GM12878 (cell line): ENCODE measurements around the gene HORMAD1. TPM values are rescaled to one million over a fixed set of nuclear protein-coding genes. Genes with fewer than 3 reads are reported as not detected.

Experiments
- ATAC-seq: fragments of 200-7000 bp; cut with Tn5 transposase; 3 replicates; pipeline ENCODE4 v1.9.1; 2020; ENCODE audit warnings: mild to moderate bottlenecking, moderate library complexity
- BruUV-seq: library from RNA; stranded (reverse); fragments of 400-500 nt; replicated peaks from 2 replicates; lab custom pipeline; 2021; lab: Mats Ljungman, UMichigan
- CTCF ChIA-PET: fragments of 300-600 bp; sonication (Branson Sonifier 250); formaldehyde crosslinking; extraction: SDS; loops from one replicate; lab custom pipeline; 2021; ENCODE audit warnings: inconsistent platforms; lab: Yijun Ruan, JAX
- POLR2A ChIA-PET: fragments of 350-600 bp; formaldehyde crosslinking; extraction: SDS; loops from one replicate; lab custom pipeline; 2021; ENCODE audit warnings: inconsistent platforms; lab: Charles Lee
- RAD21 ChIA-PET: fragments of 300-600 bp; sonication (Branson Sonifier 250); formaldehyde crosslinking; loops from one replicate; lab custom pipeline; 2023; ENCODE audit warnings: antibody characterized with exemption; ENCODE audit not compliant: unreplicated experiment; lab: Charles Lee
- SMC1A ChIA-PET: fragments of 300-600 bp; sonication (Branson Sonifier 250); formaldehyde crosslinking; loops from one replicate; lab custom pipeline; 2023; ENCODE audit not compliant: unreplicated experiment, uncharacterized antibody; lab: Charles Lee
- DNase-seq: peaks from one replicate; pipeline ENCODE4 v3.0.0-alpha.2; 2011; ENCODE audit warnings: low read depth, low spot score
- FAIRE-seq: peaks from 3 replicates; lab custom pipeline; 2011; peaks lifted over from hg19 to GRCh38; lab: Jason Lieb, UNC
- H2AFZ ChIP-seq: 2 replicates; pipeline ENCODE4 v1.6.0; 2011; ENCODE audit warnings: low read depth, low read length, control low read depth; ENCODE audit not compliant: control insufficient read depth
- H3K27ac ChIP-seq: 2 replicates; pipeline ENCODE4 v1.5.1; 2011; ENCODE audit warnings: control low read depth; ENCODE audit not compliant: control insufficient read depth, insufficient read depth
- H3K27me3 ChIP-seq, 2 experiments: replicated peaks in 1 of 2; 2 replicates each; pipeline versions ENCODE4 v1.6.0 to v1.6.1; 2011; ENCODE audit warnings: low read length in 1 of 2; ENCODE audit not compliant: control insufficient read depth in 2 of 2, insufficient read depth in 2 of 2
- H3K36me3 ChIP-seq, 2 experiments: 2 replicates each; pipeline ENCODE4 v1.5.1; 2011; ENCODE audit warnings: low read length in 1 of 2; ENCODE audit not compliant: control insufficient read depth in 2 of 2, insufficient read depth in 2 of 2
- H3K4me1 ChIP-seq: 2 replicates; pipeline ENCODE4 v1.6.1; 2011; ENCODE audit warnings: mild to moderate bottlenecking, low read length, moderate library complexity, mixed read lengths; ENCODE audit not compliant: control insufficient read depth, insufficient read depth
- H3K4me2 ChIP-seq: 2 replicates; pipeline ENCODE4 v1.6.0; 2011; ENCODE audit warnings: control low read depth; ENCODE audit not compliant: control insufficient read depth, insufficient read depth
- H3K4me3 ChIP-seq: fragments of 200-600 bp; sonication (generic); 2 replicates; pipeline ENCODE4 v1.5.1; 2016
- H3K79me2 ChIP-seq: 2 replicates; pipeline ENCODE4 v1.6.0; 2011; ENCODE audit warnings: low read length; ENCODE audit not compliant: control insufficient read depth, insufficient read depth
- H3K9ac ChIP-seq: 2 replicates; pipeline ENCODE4 v1.8.0; 2011; ENCODE audit warnings: low read length, control low read depth, mixed read lengths; ENCODE audit not compliant: control insufficient read depth, insufficient read depth
- H3K9me3 ChIP-seq: replicated peaks from 3 replicates; pipeline ENCODE4 v1.5.1; 2011; ENCODE audit warnings: mild to moderate bottlenecking, low read length; ENCODE audit not compliant: control insufficient read depth, insufficient read depth
- H4K20me1 ChIP-seq: 2 replicates; pipeline ENCODE4 v1.6.0; 2011; ENCODE audit not compliant: control insufficient read depth, insufficient read depth
- BCLAF1 ChIP-seq: fragments of 450-650 bp; IDR thresholded peaks from 2 replicates; pipeline ENCODE4 v1.6.1; 2017; ENCODE audit warnings: antibody characterized with exemption, mild to moderate bottlenecking, moderate library complexity
- CHD2 ChIP-seq: IDR thresholded peaks from 2 replicates; pipeline ENCODE4 v1.6.1; 2011; ENCODE audit warnings: low read depth, low read length, improper control_type of control experiment, borderline replicate concordance
- CREM ChIP-seq: IDR thresholded peaks from 2 replicates; pipeline ENCODE4 v1.6.1; 2014; ENCODE audit warnings: antibody characterized with exemption, low read depth
- E2F8 ChIP-seq: fragments of 450-650 bp; IDR thresholded peaks from 2 replicates; pipeline ENCODE4 v1.6.1; 2018; ENCODE audit warnings: mild to moderate bottlenecking, low read depth, moderate library complexity; ENCODE audit not compliant: partially characterized antibody
- HCFC1 ChIP-seq: fragments of 150-350 bp; IDR thresholded peaks from 2 replicates; pipeline ENCODE4 v1.6.1; 2014; ENCODE audit warnings: low read length
- MXI1 ChIP-seq: fragments of 150-350 bp; IDR thresholded peaks from 2 replicates; pipeline ENCODE4 v1.6.1; 2011; ENCODE audit warnings: low read depth, mild to moderate bottlenecking, inconsistent platforms, low read length, improper control_type of control experiment
- RCOR1 ChIP-seq: conservative IDR thresholded peaks from 2 replicates; pipeline ENCODE4 v1.6.1; 2012; ENCODE audit warnings: low read depth, low read length, improper control_type of control experiment
- RELB ChIP-seq: fragments of 450-650 bp; IDR thresholded peaks from 2 replicates; pipeline ENCODE4 v1.6.1; 2017; ENCODE audit warnings: low read depth, mild to moderate bottlenecking, moderate library complexity
- TCF7 ChIP-seq: IDR thresholded peaks from 2 replicates; pipeline ENCODE4 v1.6.1; 2014; ENCODE audit warnings: antibody characterized with exemption, borderline replicate concordance
- YY1 ChIP-seq: IDR thresholded peaks from 2 replicates; pipeline ENCODE4 v1.6.1; 2011; ENCODE audit warnings: low read depth, mild to moderate bottlenecking, low read length
- ZBTB11 ChIP-seq: fragments of 450-650 bp; formaldehyde crosslinking; IDR thresholded peaks from 2 replicates; pipeline ENCODE4 v1.5.0; 2022; ENCODE audit warnings: mild to moderate bottlenecking, missing genetic modification characterization
- WGBS: methylation state at CpG from one replicate; pipeline ENCODE4 v1.1.6; 2016; ENCODE audit warnings: low lambda C conversion rate; ENCODE audit not compliant: insufficient replicate concordance, insufficient coverage; ENCODE audit errors: missing lambda C conversion rate; 5-methylcytosine and 5-hydroxymethylcytosine counted together
- in situ Hi-C: fragments of 300-500 bp; cut with MboI; formaldehyde crosslinking; loops from 9 replicates; pipeline ENCODE4 v1.14.3; 2018; ENCODE audit warnings: mixed read lengths
- intact Hi-C: fragments of 100-400 bp; cut with micrococcal nuclease; formaldehyde crosslinking; loops from one replicate; pipeline ENCODE4 v1.14.2; 2022; ENCODE audit not compliant: unreplicated experiment
- polyA plus RNA-seq, 11 experiments: library from polyadenylated mRNA; depleted of rRNA in 4 of 11; unstranded in 6 of 11; stranded (reverse) in 5 of 11; fragments of >200 nt; fragmentation: Nextera tagmentation in 4 of 11; fragmentation: Illumina TruSeq in 1 of 11; extraction: Ambion mirVana in 4 of 11; extraction: Trizol in 1 of 11; gene quantifications; 1 replicate in 1 of 11; 2 replicates in 10 of 11; pipeline versions ENCODE4 v1.2.1 to v1.2.3, GENCODE V29; 2011 to 2016; ENCODE audit warnings: inconsistent platforms in 2 of 11, missing spikeins in 2 of 11, low read depth in 1 of 11
- total RNA-seq, 4 experiments: library from RNA; depleted of rRNA in 3 of 4; stranded (reverse); fragments of >200 nt in 3 of 4; fragmentation: Illumina TruSeq in 1 of 4; extraction: Trizol in 1 of 4; gene quantifications; 2 replicates each; pipeline versions ENCODE4 v1.2.1 to v1.2.3, GENCODE V29; 2013 to 2021

The HORMAD1 gene
- total and polyA plus RNA-seq, 10 of the 15 experiments (the other 5 are each of a cell fraction or from before 2014, with no cell fraction given), result 0.08 to 0.22 (median 0.20) TPM; not detected in 6

- H3K9ac ChIP-seq, result no peak overlapping the region
- peaks cover 44% of the 10 kb centered on the region for H3K79me2 ChIP-seq
- no TSS peak for BruUV-seq
- no peak overlapping the region for H3K4me2 ChIP-seq
- 100% methylated on average over 1 of the region's 1 CpG for WGBS
- FAIRE-seq (no peak), DNase-seq (no peak), ATAC-seq (no peak)
- ChIA-PET RAD21 (no interaction called here), POLR2A (no interaction called here), CTCF (no interaction called here), SMC1A (interaction anchor here (2.0 kb wide), 1 partner anchor 9 kb away, joined by 5 read pairs; no protein-coding TSS in a partner anchor)
- in situ Hi-C loops, result no loop called here
- H3K9me3 ChIP-seq, result peaks cover 5% of the 10 kb centered on the region; the same call in 2 of the 3 replicates
- peaks cover 0 to 17% of the 10 kb centered on the region in 2 experiments; a peak in 3 of 4 replicates for H3K36me3 ChIP-seq
- H3K27ac ChIP-seq, result no peak overlapping the region
- intact Hi-C loops, result loop anchor here (5.0 to 10.0 kb wide), 5 partner anchors 50 to 213 kb away; partner anchors contain the start of genes ARNT, CERS2 and ENSA
- H2AFZ ChIP-seq, result no peak overlapping the region
- no peaks in the 10 kb centered on the region for H3K27me3 ChIP-seq
- no peak overlapping the region for H3K4me3 ChIP-seq
- H3K4me1 ChIP-seq, result peaks cover 9% of the 10 kb centered on the region
- H4K20me1 ChIP-seq, result no peaks in the 10 kb centered on the region; the same call in 1 of the 2 replicates
- TF ChIP-seq ZBTB11 (CRISPR knock-in tag) (no peak), CHD2 (no peak), YY1 (no peak), MXI1 (no peak), RCOR1 (no peak), E2F8 (no peak), CREM (no peak), TCF7 (no peak), BCLAF1 (no peak), HCFC1 (no peak), RELB (no peak)
Measured at GRCh38 chr1:150761801-150762200, 41.1 kb upstream of the HORMAD1 start.
